HG03103 (cell line): ENCODE data around the gene USP7.
"Not testable (repeated sequence)": the region's sequence is repeated elsewhere in the genome, so short reads cannot be mapped to it uniquely, and the experiment has no call there.

Source experiments
- ATAC-seq: cut with Tn5 transposase; IDR thresholded peaks from one replicate; pipeline ENCODE4 v1.9.1; 2021; ENCODE audit warnings: low read depth; ENCODE audit not compliant: unreplicated experiment

Gene USP7

DNA sequence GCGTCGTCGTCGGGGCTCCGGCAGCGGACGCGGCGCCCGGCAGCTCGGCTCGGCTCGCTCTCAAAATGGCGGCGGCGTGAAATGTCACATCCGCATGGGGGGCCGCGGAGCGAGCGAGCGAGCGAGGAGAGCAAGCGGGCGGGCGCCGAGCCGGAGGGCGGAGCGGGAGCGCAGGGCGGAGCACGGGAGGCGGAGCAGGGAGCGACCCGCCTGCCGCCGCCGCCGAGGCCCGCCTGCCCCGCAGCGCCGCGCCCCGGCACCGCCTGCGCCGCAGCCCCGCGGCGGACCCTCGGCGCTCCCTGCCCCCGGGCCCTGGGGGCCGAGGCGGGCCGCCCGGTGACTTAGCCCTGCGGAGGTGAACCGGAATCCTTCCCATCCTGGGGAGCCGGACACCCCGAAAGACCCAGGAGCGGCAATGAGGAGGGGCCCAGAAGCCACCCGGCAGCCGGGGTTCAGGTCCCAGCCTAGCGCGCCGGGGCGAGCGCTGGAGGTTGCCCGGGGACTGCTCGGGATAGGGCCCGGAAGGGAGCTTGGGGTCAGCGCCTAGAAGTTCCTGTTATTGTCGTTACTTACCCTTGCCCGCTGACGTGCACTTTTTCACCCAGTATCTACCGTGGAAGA, at the start of gene USP7:
TSS of gene USP7 (minus strand) at position 86 of the 621 bp plus-strand sequence. CDS start 621 bp downstream, outside the sequence.
- peak; percentile 73 for ATAC-seq

GRCh38 chr16:9013508-9013864, 49.8 kb upstream of the USP7 start:
- ATAC-seq = no peak

- ATAC-seq = no peak
Measured at GRCh38 chr16:9012848-9013507, 49.3 kb upstream of the USP7 start.

- no peak for ATAC-seq
Measured at GRCh38 chr16:9012330-9012729, 48.6 kb upstream of the USP7 start.

GRCh38 chr16:9008601-9009260, 45.0 kb upstream of the USP7 start:
- peak; percentile 72 for ATAC-seq

GRCh38 chr16:9007177-9007794, 43.6 kb upstream of the USP7 start:
- no peak for ATAC-seq

- no peak for ATAC-seq
Measured at GRCh38 chr16:9004183-9004582, 40.5 kb upstream of the USP7 start.

GRCh38 chr16:9003763-9004162, 40.1 kb upstream of the USP7 start:
- no peak for ATAC-seq

- ATAC-seq = no peak
Measured at GRCh38 chr16:9003322-9003721, 39.6 kb upstream of the USP7 start.

GRCh38 chr16:9002042-9002441, 38.3 kb upstream of the USP7 start:
- no peak for ATAC-seq

- no peak for ATAC-seq
Measured at GRCh38 chr16:9000664-9001063, 37.0 kb upstream of the USP7 start.

GRCh38 chr16:8999800-9000199, 36.1 kb upstream of the USP7 start:
- no peak for ATAC-seq

DNA sequence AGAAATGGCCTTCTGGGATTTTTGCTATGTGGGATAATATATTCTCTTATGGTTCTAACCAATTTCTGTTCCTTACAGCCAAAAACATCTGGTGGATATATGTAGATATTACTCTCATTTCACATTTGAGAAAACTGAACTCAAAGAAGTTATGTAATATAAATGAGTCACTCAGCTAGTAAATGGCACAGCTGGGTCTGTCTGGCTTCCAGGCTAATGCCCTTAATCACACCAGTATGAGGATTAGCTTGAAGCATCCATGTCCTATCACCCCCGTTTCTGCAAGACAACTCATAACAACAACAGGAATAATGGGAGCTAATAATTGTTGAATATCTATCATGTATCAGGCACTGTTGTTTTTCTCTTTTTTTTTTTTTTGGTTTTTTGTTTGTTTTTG, 34.4 kb upstream of the USP7 start:
- ATAC-seq = no peak

DNA sequence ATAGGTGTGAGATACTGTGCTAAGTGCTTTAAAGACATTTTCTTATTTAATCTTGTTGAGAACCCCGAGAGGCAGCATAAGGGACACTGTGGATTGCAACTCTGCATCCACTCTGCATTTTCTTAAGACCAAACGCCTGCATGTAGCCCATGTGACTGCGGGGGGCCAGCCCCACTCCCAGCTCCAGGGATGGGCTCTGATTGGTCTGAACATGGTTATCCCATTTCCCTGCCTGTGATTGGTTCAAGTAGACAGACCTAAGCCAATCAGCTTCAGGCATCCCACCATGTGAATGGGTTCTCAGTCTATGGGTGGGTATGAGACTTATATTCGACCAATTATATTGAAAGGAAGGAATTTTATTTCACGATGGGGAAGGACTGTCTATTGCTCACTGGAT, 33.2 kb upstream of the USP7 start:
- ATAC-seq = no peak

DNA sequence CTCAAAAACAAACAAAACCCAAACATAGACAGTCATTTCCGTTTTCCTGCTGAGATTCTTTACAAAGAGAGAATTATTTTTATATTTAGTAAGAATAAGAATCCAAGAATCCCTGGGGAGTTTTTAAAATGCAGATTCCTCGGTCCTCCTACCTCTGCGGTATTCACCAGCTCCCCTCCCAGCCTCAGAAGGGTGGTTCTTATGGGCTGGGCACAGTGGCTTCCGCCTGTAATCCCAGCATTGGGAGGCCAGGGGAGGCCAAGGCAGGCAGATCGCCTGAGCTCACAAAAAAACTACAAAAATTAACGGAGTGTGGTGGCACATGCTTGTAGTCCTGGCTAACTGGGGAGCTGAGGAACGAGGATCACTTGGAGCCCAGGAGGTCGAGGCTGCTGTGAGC, 26.7 kb upstream of the USP7 start:
- ATAC-seq = no peak

GRCh38 chr16:8989099-8989878, 25.6 kb upstream of the USP7 start:
- ATAC-seq = no peak

GRCh38 chr16:8986818-8987191, 23.1 kb upstream of the USP7 start:
- no peak for ATAC-seq

- no peak for ATAC-seq
Measured at GRCh38 chr16:8986111-8986510, 22.4 kb upstream of the USP7 start.

- ATAC-seq = no peak
Measured at GRCh38 chr16:8982816-8983215, 19.1 kb upstream of the USP7 start.

GRCh38 chr16:8981901-8982300, 18.2 kb upstream of the USP7 start:
- not testable (repeated sequence) for ATAC-seq

DNA sequence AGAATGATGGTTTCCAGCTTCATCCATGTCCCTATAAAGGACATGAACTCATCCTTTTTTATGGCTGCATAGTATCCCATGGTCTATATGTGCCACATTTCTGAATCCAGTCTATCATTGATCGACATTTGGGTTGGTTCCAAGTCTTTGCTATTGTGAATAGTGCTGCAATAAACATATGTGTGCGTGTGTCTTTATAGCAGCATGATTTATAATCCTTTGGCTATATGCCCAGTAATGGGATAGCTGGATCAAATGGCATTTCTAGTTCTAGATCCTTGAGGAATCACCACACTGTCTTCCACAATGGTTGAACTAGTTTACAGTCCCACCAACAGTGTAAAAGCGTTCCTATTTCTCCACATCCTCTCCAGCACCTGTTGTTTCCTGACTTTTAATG, 12.5 kb upstream of the USP7 start:
- not testable (repeated sequence) for ATAC-seq
